ENCODE measurements around the gene MAD2L1BP. TPM values are rescaled to one million over a fixed set of nuclear protein-coding genes. Genes with fewer than 3 reads are reported as not detected.
"Not testable (repeated sequence)": the region's sequence is repeated elsewhere in the genome, so short reads cannot be mapped to it uniquely, and the experiment has no call there.

MAD2L1BP gene
- total and polyA plus RNA-seq, 2 of the 4 experiments (the other 2 are of a cell fraction): 28.1 to 50.2 TPM

DNA sequence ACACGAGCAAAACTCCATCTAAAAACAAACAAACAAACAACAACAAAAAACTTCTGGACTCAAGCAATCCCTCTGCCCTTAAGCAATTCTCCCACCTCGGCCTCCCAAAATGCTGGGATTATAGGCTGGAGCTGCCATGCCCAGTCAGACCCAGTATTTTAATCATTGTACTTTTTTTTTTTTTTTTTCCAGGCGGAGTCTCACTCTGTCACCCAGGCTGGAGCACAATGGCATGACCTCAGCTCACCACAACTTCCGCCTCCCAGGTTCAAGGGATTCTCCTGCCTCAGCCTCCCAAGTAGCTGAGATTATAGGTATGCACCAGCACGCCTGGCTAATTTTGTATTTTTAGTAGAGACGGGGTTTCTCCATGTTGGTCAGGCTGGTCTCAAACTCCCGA lies 2.6 kb upstream of the MAD2L1BP start:
- H4K20me1 ChIP-seq (ENCODE audit: insufficient read depth, low read length); intact Hi-C loops (cut with micrococcal nuclease); H3K9me3 ChIP-seq (ENCODE audit: control insufficient read depth, insufficient read depth, low read length); H3K4me2 ChIP-seq (ENCODE audit: low read depth, low read length); ATAC-seq (ENCODE audit: low read depth); H3K36me3 ChIP-seq (ENCODE audit: control insufficient read depth, insufficient read depth, low read length); BruUV-seq (replicated peaks); H2BK5ac ChIP-seq (ENCODE audit: low read depth, low read length, poor library complexity, severe bottlenecking); H2BK15ac ChIP-seq (ENCODE audit: low read depth, low read length); H2BK120ac ChIP-seq (ENCODE audit: low read depth, low read length); H4K91ac ChIP-seq (ENCODE audit: insufficient read depth, low read depth, low read length); H4K5ac ChIP-seq (ENCODE audit: low read depth, low read length); H4K8ac ChIP-seq (ENCODE audit: low read depth in 2 of 2, low read length in 2 of 2); POLR2A ChIA-PET (ENCODE audit: unreplicated experiment); DNase-seq; H3K4ac ChIP-seq (ENCODE audit: low read depth, low read length); H2AFZ ChIP-seq (replicated peaks; ENCODE audit: low read length, poor library complexity); dilution Hi-C loops (cut with HindIII; ENCODE audit: low sequenced_read_pairs, unreplicated experiment); H3K14ac ChIP-seq (replicated peaks; ENCODE audit: low read depth, low read length); H3K56ac ChIP-seq (ENCODE audit: extremely low read depth, insufficient read depth, low read length); H2BK20ac ChIP-seq (ENCODE audit: low read depth, low read length); H3K27ac ChIP-seq (ENCODE audit: insufficient read depth, low read length); H2AK5ac ChIP-seq (ENCODE audit: low read depth, low read length); H3K9ac ChIP-seq (ENCODE audit: low read depth, low read length); H2AK9ac ChIP-seq (replicated peaks; ENCODE audit: low read depth, low read length, poor library complexity); H3K4me3 ChIP-seq (ENCODE audit: insufficient read depth, low read depth, low read length); H3K27me3 ChIP-seq (ENCODE audit: control insufficient read depth, insufficient read depth, low read length); in situ Hi-C loops (cut with MboI; ENCODE audit: low sequenced_read_pairs); H3K23ac ChIP-seq (ENCODE audit: low read depth, low read length); CTCF ChIA-PET; H3K4me1 ChIP-seq (ENCODE audit: control insufficient read depth, insufficient read depth, low read length); H3K18ac ChIP-seq (ENCODE audit: low read depth, low read length): not testable (repeated sequence)
- H3K9me1 ChIP-seq (ENCODE audit: insufficient read depth, low read length): peaks cover 10% of the 10 kb centered on the region
- WGBS, 2 experiments (ENCODE audit: extremely low coverage in 2 of 2, insufficient read length in 1 of 2): no CpG with 5 or more reads among the region's 7 CpGs
- H3K79me1 ChIP-seq (ENCODE audit: low read depth in 1 of 2, low read length in 2 of 2): peaks cover 16 to 32% of the 10 kb centered on the region in 2 experiments

All from IMR-90 (cell line).